HL-60 (cell line): Measurements from ENCODE around the gene IRS1.

Experiments used
- DNase-seq, 2 experiments: peaks; one replicate each; pipeline ENCODE4 v3.0.0-alpha.2; 2010 to 2020; ENCODE audit warnings: low read depth in 1 of 2, low spot score in 1 of 2
- H3K27ac ChIP-seq: fragments of 250-450 bp; sonication (Bioruptor Pico); replicated peaks from 2 replicates; pipeline ENCODE4 v1.5.1; 2020; ENCODE audit warnings: mild to moderate bottlenecking, moderate library complexity
- H3K27me3 ChIP-seq: fragments of 250-450 bp; sonication (Bioruptor Pico); 2 replicates; pipeline ENCODE4 v1.5.1; 2021; ENCODE audit warnings: mild to moderate bottlenecking, moderate library complexity; ENCODE audit not compliant: insufficient read depth, poor library complexity, severe bottlenecking
- H3K4me3 ChIP-seq: replicated peaks from 2 replicates; pipeline ENCODE4 v1.5.1; 2011; ENCODE audit warnings: mild to moderate bottlenecking, control low read depth, low read length; ENCODE audit not compliant: insufficient read depth
- CTCF ChIP-seq: IDR thresholded peaks from one replicate; pipeline ENCODE4 v1.5.1; 2011; ENCODE audit warnings: low read length, control low read depth, inconsistent platforms; ENCODE audit not compliant: insufficient read depth
- GABPA ChIP-seq: IDR thresholded peaks from 2 replicates; pipeline ENCODE4 v1.6.1; 2012; ENCODE audit warnings: low read depth
- POLR2AphosphoS5 ChIP-seq: IDR thresholded peaks from 2 replicates; pipeline ENCODE4 v1.6.1; 2012; ENCODE audit warnings: low read depth
- SPI1 ChIP-seq: IDR thresholded peaks from 2 replicates; pipeline ENCODE4 v1.6.1; 2012; ENCODE audit warnings: low read depth, mild to moderate bottlenecking, borderline replicate concordance
- TF ChIP-seq, protein P1 (sequence below): IDR thresholded peaks from 2 replicates; pipeline ENCODE4 v1.6.1; 2012; ENCODE audit warnings: low read depth; ENCODE audit not compliant: insufficient replicate concordance

Gene IRS1

GRCh38 chr2:226730481-226730880 lies 69.1 kb downstream of the IRS1 start:
- H3K27me3 ChIP-seq, result no peaks in the 10 kb centered on the region
- H3K4me3 ChIP-seq, result no peak overlapping the region
- DNase-seq, result no peak
- no peak for TF ChIP-seq GABPA
- TF ChIP-seq SPI1, result no peak
- TF ChIP-seq, protein P1, sequence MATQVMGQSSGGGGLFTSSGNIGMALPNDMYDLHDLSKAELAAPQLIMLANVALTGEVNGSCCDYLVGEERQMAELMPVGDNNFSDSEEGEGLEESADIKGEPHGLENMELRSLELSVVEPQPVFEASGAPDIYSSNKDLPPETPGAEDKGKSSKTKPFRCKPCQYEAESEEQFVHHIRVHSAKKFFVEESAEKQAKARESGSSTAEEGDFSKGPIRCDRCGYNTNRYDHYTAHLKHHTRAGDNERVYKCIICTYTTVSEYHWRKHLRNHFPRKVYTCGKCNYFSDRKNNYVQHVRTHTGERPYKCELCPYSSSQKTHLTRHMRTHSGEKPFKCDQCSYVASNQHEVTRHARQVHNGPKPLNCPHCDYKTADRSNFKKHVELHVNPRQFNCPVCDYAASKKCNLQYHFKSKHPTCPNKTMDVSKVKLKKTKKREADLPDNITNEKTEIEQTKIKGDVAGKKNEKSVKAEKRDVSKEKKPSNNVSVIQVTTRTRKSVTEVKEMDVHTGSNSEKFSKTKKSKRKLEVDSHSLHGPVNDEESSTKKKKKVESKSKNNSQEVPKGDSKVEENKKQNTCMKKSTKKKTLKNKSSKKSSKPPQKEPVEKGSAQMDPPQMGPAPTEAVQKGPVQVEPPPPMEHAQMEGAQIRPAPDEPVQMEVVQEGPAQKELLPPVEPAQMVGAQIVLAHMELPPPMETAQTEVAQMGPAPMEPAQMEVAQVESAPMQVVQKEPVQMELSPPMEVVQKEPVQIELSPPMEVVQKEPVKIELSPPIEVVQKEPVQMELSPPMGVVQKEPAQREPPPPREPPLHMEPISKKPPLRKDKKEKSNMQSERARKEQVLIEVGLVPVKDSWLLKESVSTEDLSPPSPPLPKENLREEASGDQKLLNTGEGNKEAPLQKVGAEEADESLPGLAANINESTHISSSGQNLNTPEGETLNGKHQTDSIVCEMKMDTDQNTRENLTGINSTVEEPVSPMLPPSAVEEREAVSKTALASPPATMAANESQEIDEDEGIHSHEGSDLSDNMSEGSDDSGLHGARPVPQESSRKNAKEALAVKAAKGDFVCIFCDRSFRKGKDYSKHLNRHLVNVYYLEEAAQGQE, result no peak
- no peak overlapping the region for H3K27ac ChIP-seq

GRCh38 chr2:226728996-226729395 lies 70.6 kb downstream of the IRS1 start:
- no peaks in the 10 kb centered on the region for H3K27me3 ChIP-seq
- H3K27ac ChIP-seq, result no peak overlapping the region
- H3K4me3 ChIP-seq, result no peak overlapping the region
- no peak for DNase-seq
- TF ChIP-seq CTCF (no peak), GABPA (no peak), SPI1 (no peak), POLR2AphosphoS5 (no peak)
- TF ChIP-seq, protein P1, result no peak

DNA sequence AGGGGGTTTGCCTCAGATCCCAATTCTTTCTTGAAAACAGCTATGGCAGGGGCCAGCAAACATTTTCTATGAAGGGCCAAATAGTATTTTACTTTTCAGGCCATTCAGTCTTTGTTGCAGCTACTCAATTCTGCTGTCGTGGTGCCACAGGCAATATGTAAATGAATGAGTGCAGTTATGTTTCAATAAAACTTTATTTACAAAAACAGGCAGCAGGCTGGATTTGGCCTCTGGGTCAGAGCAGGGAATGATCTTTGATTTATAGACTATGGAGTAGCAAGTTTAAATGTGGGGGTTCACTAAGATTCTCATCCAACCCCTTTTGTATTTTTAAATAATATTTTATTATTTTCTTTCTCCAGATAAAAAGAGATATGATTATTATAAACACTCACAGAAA lies 72.4 kb downstream of the IRS1 start:
- no peak for DNase-seq
- Histone ChIP-seq H3K27ac (no peak overlapping the region), H3K4me3 (no peak overlapping the region), H3K27me3 (no peaks in the 10 kb centered on the region)
- TF ChIP-seq POLR2AphosphoS5 (no peak), CTCF (no peak), SPI1 (no peak)
- TF ChIP-seq, protein P1, result no peak

GRCh38 chr2:226726546-226726945 lies 73.1 kb downstream of the IRS1 start:
- TF ChIP-seq SPI1 (no peak), CTCF (no peak), POLR2AphosphoS5 (no peak), GABPA (no peak)
- TF ChIP-seq, protein P1, result no peak
- Histone ChIP-seq H3K4me3 (no peak overlapping the region), H3K27ac (no peak overlapping the region), H3K27me3 (no peaks in the 10 kb centered on the region)
- no peak for DNase-seq
